ENCODE measurements around the gene ARHGEF25.
"Not testable (repeated sequence)": the region's sequence is repeated elsewhere in the genome, so short reads cannot be mapped to it uniquely, and the experiment has no call there.

The ARHGEF25 gene

GRCh38 chr12:57609101-57609780 lies 2.0 kb upstream of the ARHGEF25 start:
- DNase-seq (ENCODE audit: low spot score), result no peak

- no peak for DNase-seq (ENCODE audit: low spot score)
Measured at GRCh38 chr12:57609781-57610553, 1.3 kb upstream of the ARHGEF25 start.

- no peak for DNase-seq (ENCODE audit: low spot score)
Measured at GRCh38 chr12:57610554-57611107, 604 bp upstream of the ARHGEF25 start.

- DNase-seq (ENCODE audit: low spot score), result no peak
Measured at GRCh38 chr12:57611827-57612710, 834 bp downstream of the ARHGEF25 start.

GRCh38 chr12:57612711-57613426 lies 1.6 kb downstream of the ARHGEF25 start:
- DNase-seq (ENCODE audit: low spot score), result no peak

GRCh38 chr12:57613427-57614109 lies 2.3 kb downstream of the ARHGEF25 start:
- DNase-seq (ENCODE audit: low spot score), result no peak

- DNase-seq (ENCODE audit: low spot score), result no peak
Measured at GRCh38 chr12:57614178-57614947, 3.1 kb downstream of the ARHGEF25 start.

GRCh38 chr12:57614948-57615500 lies 3.8 kb downstream of the ARHGEF25 start:
- DNase-seq (ENCODE audit: low spot score), result no peak

GRCh38 chr12:57615637-57616036 lies 4.4 kb downstream of the ARHGEF25 start:
- no peak for DNase-seq (ENCODE audit: low spot score)

- no peak for DNase-seq (ENCODE audit: low spot score)
Measured at GRCh38 chr12:57616383-57617101, 5.3 kb downstream of the ARHGEF25 start.

GRCh38 chr12:57617942-57618341 lies 6.7 kb downstream of the ARHGEF25 start:
- DNase-seq (ENCODE audit: low spot score), result no peak

GRCh38 chr12:57618431-57618830 lies 7.2 kb downstream of the ARHGEF25 start:
- DNase-seq (ENCODE audit: low spot score), result not testable (repeated sequence)

- no peak for DNase-seq (ENCODE audit: low spot score)
Measured at GRCh38 chr12:57618966-57619433, 7.8 kb downstream of the ARHGEF25 start.

GRCh38 chr12:57619434-57620244 lies 8.4 kb downstream of the ARHGEF25 start:
- no peak for DNase-seq (ENCODE audit: low spot score)

GRCh38 chr12:57620245-57620935 lies 9.2 kb downstream of the ARHGEF25 start:
- DNase-seq (ENCODE audit: low spot score), result no peak

GRCh38 chr12:57620936-57621496 lies 9.8 kb downstream of the ARHGEF25 start:
- DNase-seq (ENCODE audit: low spot score), result no peak
